ENCODE data around the gene ZNF385B.
"Not testable (repeated sequence)": the region's sequence is repeated elsewhere in the genome, so short reads cannot be mapped to it uniquely, and the experiment has no call there.

The ZNF385B gene

DNA sequence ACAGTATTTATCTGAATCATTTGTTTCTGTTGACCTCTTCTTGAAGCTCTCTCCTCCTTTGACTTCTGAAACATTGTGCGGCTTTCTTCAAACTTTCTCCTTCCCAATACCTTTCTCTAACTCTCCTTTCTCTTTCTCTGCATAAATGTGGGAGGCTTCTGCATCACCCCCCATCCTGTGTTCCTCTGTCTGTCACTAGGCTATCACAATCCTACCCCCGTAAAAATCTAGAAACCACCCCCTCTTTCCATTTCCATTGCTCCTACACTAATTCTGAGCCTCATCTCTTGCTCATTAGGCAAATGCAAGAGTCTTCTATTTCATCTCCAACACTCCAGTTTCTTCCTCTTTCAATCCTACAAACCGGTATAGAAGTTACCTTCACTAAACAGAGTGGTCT, 32.2 kb upstream of the ZNF385B start:
- in situ Hi-C loops (cut with HindIII; ENCODE audit: low sequenced_read_pairs) = no loop called here
- no peak for DNase-seq (ENCODE audit: low read depth)
- TF ChIP-seq, protein P1, sequence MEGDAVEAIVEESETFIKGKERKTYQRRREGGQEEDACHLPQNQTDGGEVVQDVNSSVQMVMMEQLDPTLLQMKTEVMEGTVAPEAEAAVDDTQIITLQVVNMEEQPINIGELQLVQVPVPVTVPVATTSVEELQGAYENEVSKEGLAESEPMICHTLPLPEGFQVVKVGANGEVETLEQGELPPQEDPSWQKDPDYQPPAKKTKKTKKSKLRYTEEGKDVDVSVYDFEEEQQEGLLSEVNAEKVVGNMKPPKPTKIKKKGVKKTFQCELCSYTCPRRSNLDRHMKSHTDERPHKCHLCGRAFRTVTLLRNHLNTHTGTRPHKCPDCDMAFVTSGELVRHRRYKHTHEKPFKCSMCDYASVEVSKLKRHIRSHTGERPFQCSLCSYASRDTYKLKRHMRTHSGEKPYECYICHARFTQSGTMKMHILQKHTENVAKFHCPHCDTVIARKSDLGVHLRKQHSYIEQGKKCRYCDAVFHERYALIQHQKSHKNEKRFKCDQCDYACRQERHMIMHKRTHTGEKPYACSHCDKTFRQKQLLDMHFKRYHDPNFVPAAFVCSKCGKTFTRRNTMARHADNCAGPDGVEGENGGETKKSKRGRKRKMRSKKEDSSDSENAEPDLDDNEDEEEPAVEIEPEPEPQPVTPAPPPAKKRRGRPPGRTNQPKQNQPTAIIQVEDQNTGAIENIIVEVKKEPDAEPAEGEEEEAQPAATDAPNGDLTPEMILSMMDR (IDR thresholded peaks at IDR 0.05; ENCODE audit: low read depth, low read length, missing control alignments) = no peak
- H3K4me3 ChIP-seq (ENCODE audit: low read depth, low read length) = no peak overlapping the region

DNA sequence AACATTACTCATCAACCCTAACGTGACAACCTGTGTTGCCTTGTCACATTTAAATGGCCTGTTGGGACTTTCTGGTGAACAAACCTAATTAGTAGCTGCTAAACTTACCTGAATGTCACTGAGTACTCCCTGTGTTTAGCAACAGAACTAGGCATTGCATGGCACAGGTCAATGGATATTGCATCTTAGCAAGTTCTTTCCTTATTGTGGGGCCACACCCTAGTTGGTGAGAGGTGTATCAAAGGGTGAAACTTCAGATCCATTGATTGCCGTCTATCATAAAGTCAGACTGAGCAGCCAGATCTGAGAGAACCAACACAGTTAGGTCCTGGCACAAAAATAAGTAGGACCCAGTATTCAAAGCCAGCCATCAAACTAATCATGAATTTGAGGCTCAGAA, 29.8 kb upstream of the ZNF385B start:
- no peak overlapping the region for H3K4me3 ChIP-seq (ENCODE audit: low read depth, low read length)
- in situ Hi-C loops (cut with HindIII; ENCODE audit: low sequenced_read_pairs) = no loop called here
- DNase-seq (ENCODE audit: low read depth) = no peak
- TF ChIP-seq, protein P1 (IDR thresholded peaks at IDR 0.05; ENCODE audit: low read depth, low read length, missing control alignments) = no peak

DNA sequence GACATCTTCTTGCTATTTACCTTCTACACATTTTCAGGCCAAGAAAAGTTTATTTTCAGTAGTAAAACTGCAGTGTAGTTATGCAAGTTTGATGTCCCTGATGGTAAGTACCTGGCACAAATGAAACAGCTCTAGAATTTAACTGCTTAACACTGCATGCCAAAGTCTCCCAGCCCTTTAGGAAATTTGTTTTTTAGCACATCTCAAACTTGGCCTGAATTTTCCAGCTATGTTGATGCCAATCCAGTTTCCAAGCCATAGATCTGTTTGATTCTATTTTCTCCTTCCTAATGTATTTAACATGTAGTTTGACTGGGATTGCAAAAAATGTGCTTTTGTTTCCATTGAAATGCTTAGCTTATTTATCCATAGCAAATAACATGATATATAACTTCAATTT, 29.3 kb upstream of the ZNF385B start:
- DNase-seq (ENCODE audit: low read depth) = no peak
- TF ChIP-seq, protein P1 (IDR thresholded peaks at IDR 0.05; ENCODE audit: low read depth, low read length, missing control alignments) = no peak
- no peak overlapping the region for H3K4me3 ChIP-seq (ENCODE audit: low read depth, low read length)
- in situ Hi-C loops (cut with HindIII; ENCODE audit: low sequenced_read_pairs) = no loop called here

DNA sequence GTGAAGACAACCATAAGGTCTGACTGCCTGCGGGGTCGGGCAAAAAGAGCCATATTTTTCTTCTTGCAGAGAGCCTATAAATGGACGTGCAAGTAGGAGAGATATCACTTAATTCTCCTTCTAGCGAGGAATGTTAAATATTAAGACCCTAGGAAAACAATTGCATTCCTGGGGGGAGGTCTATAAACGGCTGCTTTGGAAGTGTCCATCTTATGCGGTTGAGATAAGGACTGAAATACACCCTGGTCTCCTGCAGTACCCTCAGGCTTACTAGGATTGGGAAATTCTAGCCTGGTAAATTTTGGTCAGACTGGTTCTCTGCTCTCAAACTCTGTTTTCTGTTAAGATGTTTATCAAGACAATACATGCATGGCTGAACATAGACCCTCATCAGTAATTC, 27.2 kb upstream of the ZNF385B start:
- in situ Hi-C loops (cut with HindIII; ENCODE audit: low sequenced_read_pairs); H3K4me3 ChIP-seq (ENCODE audit: low read depth, low read length); DNase-seq (ENCODE audit: low read depth): not testable (repeated sequence)

DNA sequence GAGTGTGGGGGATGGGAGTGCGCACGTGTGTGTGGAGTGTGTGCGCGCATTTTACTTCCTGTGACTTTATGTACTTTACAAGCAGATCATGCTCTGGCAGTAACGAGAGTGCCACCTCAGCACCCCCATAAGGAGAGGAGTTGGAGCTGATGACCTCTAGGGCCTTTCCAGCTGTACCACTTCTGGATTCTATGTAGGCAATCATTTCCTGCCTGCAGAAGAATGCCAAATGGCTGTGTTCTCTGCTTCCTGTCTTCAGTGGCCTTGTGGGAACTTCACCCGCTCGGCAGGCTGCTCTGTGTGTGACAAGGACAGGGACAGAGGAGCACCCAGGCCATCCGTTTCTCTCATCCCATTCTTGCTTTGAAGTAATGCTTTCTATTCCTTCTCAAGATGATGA, 22.8 kb upstream of the ZNF385B start:
- DNase-seq (ENCODE audit: low read depth) = no peak
- in situ Hi-C loops (cut with HindIII; ENCODE audit: low sequenced_read_pairs) = no loop called here

DNA sequence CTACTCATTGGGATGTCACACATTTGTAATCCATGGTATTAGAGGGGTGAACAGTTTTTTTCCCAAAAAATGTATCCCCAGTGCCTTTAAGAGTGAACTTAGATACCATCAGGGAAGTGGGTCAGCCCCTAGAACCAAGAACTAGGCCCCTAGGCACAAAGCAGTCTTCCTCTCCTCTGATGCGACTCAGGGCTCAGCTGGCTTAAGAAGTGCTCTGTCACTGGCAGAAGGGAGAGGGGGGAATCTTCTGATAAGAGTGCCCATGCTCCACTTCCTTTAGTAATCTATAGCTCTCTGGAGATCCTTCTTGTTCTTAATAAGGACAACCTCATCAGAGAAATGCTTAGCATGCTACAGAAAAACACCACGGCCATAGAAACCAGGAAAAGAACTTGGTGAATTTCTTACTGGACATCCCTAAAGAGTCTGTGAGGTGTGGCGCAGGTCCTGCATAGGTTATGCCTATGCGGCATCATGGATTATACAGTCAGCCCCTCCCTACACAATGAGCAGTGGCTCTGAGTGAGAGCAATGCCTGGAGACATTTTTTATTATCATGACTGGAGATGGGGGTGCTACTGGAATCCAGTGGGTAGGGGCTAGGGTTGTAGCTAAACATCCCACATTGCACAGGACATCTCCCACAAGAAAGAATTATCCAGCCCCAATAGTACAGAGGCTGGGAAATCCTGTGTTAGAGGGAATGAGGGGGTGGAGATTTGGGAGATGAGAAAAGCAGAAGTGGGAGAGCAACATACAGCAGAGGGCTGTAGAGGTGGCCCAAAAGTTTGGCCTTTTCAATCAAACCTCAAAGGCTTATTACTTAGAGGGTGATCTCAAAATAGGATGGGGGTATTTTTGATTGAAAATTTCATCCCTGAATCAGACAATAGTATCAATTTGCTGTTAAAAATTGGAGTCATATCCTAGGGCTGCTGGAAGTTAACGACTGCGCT, 21.7 kb upstream of the ZNF385B start:
- in situ Hi-C loops (cut with HindIII; ENCODE audit: low sequenced_read_pairs) = no loop called here
- TF ChIP-seq, protein P1 (IDR thresholded peaks at IDR 0.05; ENCODE audit: low read depth, low read length, missing control alignments) = no peak
- DNase-seq (ENCODE audit: low read depth) = no peak
- no peak overlapping the region for H3K4me3 ChIP-seq (ENCODE audit: low read depth, low read length)

More for the DNA sequence above, 22.8 kb upstream of the ZNF385B start:
- H3K4me3 ChIP-seq (ENCODE audit: low read depth, low read length) = no peak overlapping the region
- TF ChIP-seq, protein P1 (IDR thresholded peaks at IDR 0.05; ENCODE audit: low read depth, low read length, missing control alignments) = no peak

Data from astrocyte of the cerebellum (primary cell).